ENCODE data around the gene CLIC4.

DNA sequence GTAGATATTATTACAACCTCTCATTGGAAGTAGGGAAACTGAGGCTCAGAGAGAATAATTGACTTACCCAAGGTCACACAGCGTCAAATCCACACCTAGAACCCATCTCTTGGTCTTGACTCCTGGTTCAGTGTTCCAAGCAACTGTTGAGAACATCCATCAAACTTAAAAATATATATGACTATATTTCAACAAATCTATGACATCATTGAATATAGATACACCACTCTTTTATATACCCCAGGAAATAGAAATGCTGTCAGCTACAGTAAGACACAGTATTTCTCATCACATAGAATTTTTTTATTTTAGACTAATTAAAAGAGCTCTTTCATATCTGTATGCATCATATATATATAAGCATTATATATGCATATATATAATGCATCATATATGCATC lies 127.9 kb downstream of the CLIC4 start:
- TF ChIP-seq USF2 (IDR thresholded peaks at IDR 0.05; ENCODE audit: borderline replicate concordance, low read depth, low read length) (no peak), CTCF (IDR thresholded peaks at IDR 0.05 in 2 of 3, conservative IDR thresholded peaks at IDR 0.05 in 1 of 3; ENCODE audit: control insufficient read depth in 2 of 3, extremely low read depth in 1 of 3, insufficient read depth in 1 of 3, low read depth in 3 of 3, low read length in 3 of 3) (no peak)
